ENCODE data around the gene OR6C68. TPM values are rescaled to one million over a fixed set of nuclear protein-coding genes. Genes with fewer than 3 reads are reported as not detected.
"Not testable (repeated sequence)": the region's sequence is repeated elsewhere in the genome, so short reads cannot be mapped to it uniquely, and the experiment has no call there.

The OR6C68 gene
- total RNA-seq = not detected

GRCh38 chr12:55492078-55492477 lies at the start of gene OR6C68:
OR6C68 (plus strand) TSS chr12:55492378; CDS start chr12:55492378, 0 bp downstream.
- H3K4me1 ChIP-seq = no peaks in the 10 kb centered on the region
- no peak for TF ChIP-seq POLR2A (IDR thresholded peaks at IDR 0.05)
- no peak for TF ChIP-seq POLR2AphosphoS5 (IDR thresholded peaks at IDR 0.05)
- H3K4me3 ChIP-seq = no peak within 1 kb of the TSS
- intact Hi-C loops (cut with DNase I; ENCODE audit: low total_unique reads) = no loop called here
- no peak within 1 kb of the TSS for H3K27ac ChIP-seq
- DNase-seq (ENCODE audit: low spot score in 2 of 2) = no peak
- no peaks in the 10 kb centered on the region for H3K27me3 ChIP-seq
- no peaks in the 10 kb centered on the region for H3K9me3 ChIP-seq
- H3K36me3 ChIP-seq = no peaks in the 10 kb centered on the region

- Histone ChIP-seq H3K4me3 (no peak within 1 kb of the TSS), H3K27me3 (no peaks in the 10 kb centered on the region), H3K4me1 (no peaks in the 10 kb centered on the region), H3K36me3 (no peaks in the 10 kb centered on the region), H3K27ac (no peak within 1 kb of the TSS), H3K9me3 (peaks cover 0 to 6% of the 10 kb centered on the region in 2 donors)
- no peak for DNase-seq (ENCODE audit: low spot score in 2 of 2)
- no peak for TF ChIP-seq POLR2AphosphoS5 (IDR thresholded peaks at IDR 0.05)
- TF ChIP-seq POLR2A (IDR thresholded peaks at IDR 0.05) = no peak
- intact Hi-C loops (cut with DNase I; ENCODE audit: low total_unique reads) = no loop called here
These were observed 48.4 kb upstream of the OR6C68 start, which contains the start of gene OR6C2 for GRCh38 chr12:55443776-55444175. OR6C2 (plus strand) TSS chr12:55444076; CDS start chr12:55452214, 8,138 bp downstream.

GRCh38 chr12:55445357-55445756 lies 46.8 kb upstream of the OR6C68 start:
- no peak overlapping the region for H3K4me3 ChIP-seq
- TF ChIP-seq POLR2AphosphoS5 (IDR thresholded peaks at IDR 0.05) (no peak), CTCF (IDR thresholded peaks at IDR 0.05) (no peak), POLR2A (IDR thresholded peaks at IDR 0.05) (no peak)
- peaks cover 0 to 6% of the 10 kb centered on the region in 2 donors for H3K9me3 ChIP-seq
- no peak overlapping the region for H3K27ac ChIP-seq
- H3K36me3 ChIP-seq = no peaks in the 10 kb centered on the region
- H3K27me3 ChIP-seq = no peaks in the 10 kb centered on the region
- H3K4me1 ChIP-seq = no peaks in the 10 kb centered on the region
- DNase-seq (ENCODE audit: low spot score in 2 of 2) = no peak
- intact Hi-C loops (cut with DNase I; ENCODE audit: low total_unique reads) = no loop called here

GRCh38 chr12:55446326-55446725 lies 45.9 kb upstream of the OR6C68 start:
- Histone ChIP-seq H3K4me1 (no peaks in the 10 kb centered on the region), H3K9me3 (peaks cover 0 to 2% of the 10 kb centered on the region in 2 donors), H3K27me3 (no peaks in the 10 kb centered on the region), H3K27ac (no peak overlapping the region), H3K36me3 (no peaks in the 10 kb centered on the region), H3K4me3 (no peak overlapping the region)
- intact Hi-C loops (cut with DNase I; ENCODE audit: low total_unique reads) = no loop called here
- no peak for DNase-seq (ENCODE audit: low spot score in 2 of 2)
- TF ChIP-seq POLR2A (IDR thresholded peaks at IDR 0.05) = no peak
- TF ChIP-seq POLR2AphosphoS5 (IDR thresholded peaks at IDR 0.05) = no peak
- TF ChIP-seq CTCF (IDR thresholded peaks at IDR 0.05) = no peak

GRCh38 chr12:55448825-55449224 lies 43.4 kb upstream of the OR6C68 start:
- no peak for DNase-seq (ENCODE audit: low spot score in 2 of 2)
- Histone ChIP-seq H3K27me3 (no peaks in the 10 kb centered on the region), H3K27ac (no peak overlapping the region), H3K36me3 (no peaks in the 10 kb centered on the region), H3K4me3 (no peak overlapping the region), H3K4me1 (no peaks in the 10 kb centered on the region), H3K9me3 (no peaks in the 10 kb centered on the region)
- TF ChIP-seq POLR2A (IDR thresholded peaks at IDR 0.05) (no peak), POLR2AphosphoS5 (IDR thresholded peaks at IDR 0.05) (no peak), CTCF (IDR thresholded peaks at IDR 0.05) (no peak)
- intact Hi-C loops (cut with DNase I; ENCODE audit: low total_unique reads) = no loop called here

GRCh38 chr12:55464926-55465325 lies 27.3 kb upstream of the OR6C68 start:
- intact Hi-C loops (cut with DNase I; ENCODE audit: low total_unique reads) = not testable (repeated sequence)

GRCh38 chr12:55467836-55468235 lies 24.3 kb upstream of the OR6C68 start:
- Histone ChIP-seq H3K27ac (no peak overlapping the region), H3K4me3 (no peak overlapping the region), H3K27me3 (no peaks in the 10 kb centered on the region), H3K9me3 (peaks cover 0 to 6% of the 10 kb centered on the region in 2 donors), H3K36me3 (no peaks in the 10 kb centered on the region), H3K4me1 (no peaks in the 10 kb centered on the region)
- intact Hi-C loops (cut with DNase I; ENCODE audit: low total_unique reads) = no loop called here
- no peak for TF ChIP-seq CTCF (IDR thresholded peaks at IDR 0.05)
- no peak for TF ChIP-seq POLR2AphosphoS5 (IDR thresholded peaks at IDR 0.05)
- no peak for TF ChIP-seq POLR2A (IDR thresholded peaks at IDR 0.05)
- no peak for DNase-seq (ENCODE audit: low spot score in 2 of 2)

More at GRCh38 chr12:55464926-55465325, 27.3 kb upstream of the OR6C68 start:
- H3K4me3 ChIP-seq; H3K27me3 ChIP-seq; H3K36me3 ChIP-seq; DNase-seq (ENCODE audit: low spot score in 2 of 2); H3K9me3 ChIP-seq; H3K4me1 ChIP-seq; H3K27ac ChIP-seq: not testable (repeated sequence)

Data from breast epithelium (tissue), 4 donors.